ENCODE results near the gene NPTX1.

NPTX1 gene

DNA sequence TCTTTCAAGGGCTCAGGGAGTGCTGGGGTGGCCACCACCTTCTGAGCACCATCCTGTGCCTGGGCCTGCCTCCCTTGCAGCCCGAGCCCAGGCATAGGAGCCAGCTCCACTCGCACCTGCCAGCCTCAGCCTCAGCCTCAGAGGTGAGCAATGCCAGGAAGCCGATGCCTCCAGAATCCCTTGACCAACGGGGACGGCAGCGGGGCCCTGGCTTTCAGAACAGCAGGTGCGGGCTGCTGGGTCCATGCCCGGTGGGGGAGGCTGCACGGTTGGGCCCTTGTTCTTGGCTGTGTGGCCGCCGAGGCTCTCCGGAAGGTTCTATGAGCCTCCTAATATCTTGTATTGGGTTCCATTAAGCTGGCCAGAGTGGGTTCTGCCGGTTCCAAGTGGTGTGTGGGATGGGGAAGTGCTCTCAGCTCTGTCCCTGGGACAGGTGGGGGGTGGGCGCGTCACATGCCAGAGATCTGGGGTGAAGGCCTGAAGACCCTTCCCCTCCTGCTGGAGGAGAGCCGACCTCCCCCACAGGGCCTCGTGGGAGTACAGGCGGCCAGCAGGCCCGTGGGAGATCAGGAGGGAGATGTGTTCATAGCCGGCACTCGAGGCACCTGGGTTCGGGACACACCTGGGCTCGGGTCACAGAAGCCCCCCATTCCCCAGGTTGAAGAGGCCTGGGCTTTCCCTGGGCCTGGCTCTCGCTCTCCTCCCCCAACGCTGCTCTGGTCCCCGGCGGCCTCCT lies 27.0 kb downstream of the NPTX1 start:
- TF ChIP-seq, protein P1, sequence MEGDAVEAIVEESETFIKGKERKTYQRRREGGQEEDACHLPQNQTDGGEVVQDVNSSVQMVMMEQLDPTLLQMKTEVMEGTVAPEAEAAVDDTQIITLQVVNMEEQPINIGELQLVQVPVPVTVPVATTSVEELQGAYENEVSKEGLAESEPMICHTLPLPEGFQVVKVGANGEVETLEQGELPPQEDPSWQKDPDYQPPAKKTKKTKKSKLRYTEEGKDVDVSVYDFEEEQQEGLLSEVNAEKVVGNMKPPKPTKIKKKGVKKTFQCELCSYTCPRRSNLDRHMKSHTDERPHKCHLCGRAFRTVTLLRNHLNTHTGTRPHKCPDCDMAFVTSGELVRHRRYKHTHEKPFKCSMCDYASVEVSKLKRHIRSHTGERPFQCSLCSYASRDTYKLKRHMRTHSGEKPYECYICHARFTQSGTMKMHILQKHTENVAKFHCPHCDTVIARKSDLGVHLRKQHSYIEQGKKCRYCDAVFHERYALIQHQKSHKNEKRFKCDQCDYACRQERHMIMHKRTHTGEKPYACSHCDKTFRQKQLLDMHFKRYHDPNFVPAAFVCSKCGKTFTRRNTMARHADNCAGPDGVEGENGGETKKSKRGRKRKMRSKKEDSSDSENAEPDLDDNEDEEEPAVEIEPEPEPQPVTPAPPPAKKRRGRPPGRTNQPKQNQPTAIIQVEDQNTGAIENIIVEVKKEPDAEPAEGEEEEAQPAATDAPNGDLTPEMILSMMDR (IDR thresholded peaks at IDR 0.05): no peak
- Histone ChIP-seq H3K27ac (no peak overlapping the region), H3K4me3 (no peak overlapping the region)
- no peak for DNase-seq (ENCODE audit: low spot score)

DNA sequence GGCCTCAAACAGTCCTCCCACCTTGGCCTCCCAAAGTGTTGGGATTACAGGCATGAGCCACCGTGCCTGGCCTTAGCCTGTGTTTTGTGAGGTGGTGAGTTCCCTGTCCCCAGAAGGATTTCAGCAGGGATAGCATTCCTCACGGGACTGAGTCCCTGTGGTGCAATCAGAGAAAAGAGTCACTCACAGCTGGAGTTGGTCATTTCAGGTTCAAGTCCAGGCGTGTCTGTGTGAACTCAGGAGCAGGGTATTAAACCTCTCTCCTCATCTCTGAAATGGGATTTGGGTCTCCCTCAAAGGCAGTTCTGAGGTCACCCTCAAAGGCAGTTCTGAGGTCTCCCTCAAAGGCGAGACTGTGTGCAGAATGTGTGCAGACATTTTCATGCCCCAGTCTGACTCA lies 28.6 kb downstream of the NPTX1 start:
- TF ChIP-seq, protein P1 (IDR thresholded peaks at IDR 0.05): no peak
- Histone ChIP-seq H3K4me3 (no peak overlapping the region), H3K27ac (no peak overlapping the region)
- no peak for DNase-seq (ENCODE audit: low spot score)

DNA sequence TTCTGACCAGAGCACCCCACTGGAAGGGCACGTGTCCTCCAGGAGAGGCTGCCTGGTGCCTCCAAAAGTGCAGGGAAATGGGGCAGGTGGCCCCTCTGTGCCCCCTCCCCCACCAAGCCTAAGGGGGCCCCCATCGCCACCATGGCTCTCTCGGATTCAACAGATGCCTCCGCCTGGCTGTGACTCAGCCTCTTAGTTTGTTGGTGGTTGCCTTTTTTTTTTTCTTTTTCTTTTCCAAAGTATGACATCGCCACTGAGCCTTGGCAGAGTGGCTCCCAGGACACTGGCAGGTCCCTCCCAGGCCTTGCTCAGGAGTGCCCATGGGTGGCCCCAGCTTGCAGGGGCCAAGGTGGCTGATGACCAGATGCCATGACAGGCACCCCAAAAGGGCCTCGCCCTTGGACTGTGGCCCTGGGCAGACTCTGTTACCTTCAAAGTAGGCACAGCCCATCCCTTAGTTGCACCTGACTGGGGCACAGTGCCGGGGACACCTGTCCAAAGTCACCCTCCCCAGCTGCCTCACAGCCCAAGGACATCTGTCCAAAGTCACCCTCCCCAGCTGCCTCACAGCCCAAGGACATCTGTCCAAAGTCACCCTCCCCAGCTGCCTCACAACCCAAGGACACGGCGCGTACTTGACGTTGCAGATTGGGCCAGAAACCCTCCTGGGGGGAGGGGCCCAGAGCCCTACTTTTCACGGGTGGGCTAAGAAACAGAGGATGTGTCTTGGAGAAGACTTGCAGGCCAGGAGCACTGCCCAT lies 29.6 kb downstream of the NPTX1 start:
- DNase-seq (ENCODE audit: low spot score): no peak
- Histone ChIP-seq H3K4me3 (no peak overlapping the region), H3K27ac (no peak overlapping the region)
- TF ChIP-seq, protein P1 (IDR thresholded peaks at IDR 0.05): no peak

DNA sequence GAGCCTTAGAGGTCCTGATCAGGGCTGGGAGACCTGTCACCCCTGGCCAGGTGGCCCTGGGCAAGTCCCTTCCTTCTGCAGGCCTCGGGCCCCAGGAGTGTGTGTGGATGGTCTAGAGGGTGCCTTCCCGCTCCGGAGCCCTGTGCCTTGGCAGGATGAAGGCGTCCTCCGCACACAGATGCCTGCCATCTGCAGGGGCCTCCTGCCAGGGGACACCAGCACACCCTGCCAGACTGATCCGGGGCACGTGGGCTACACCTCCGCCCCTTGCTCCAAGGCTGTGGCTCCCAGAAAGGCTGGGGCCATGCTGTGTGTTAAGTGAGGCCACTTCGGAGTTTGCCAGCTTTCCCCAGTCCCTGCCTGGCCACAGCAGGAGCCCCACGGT lies 30.7 kb downstream of the NPTX1 start:
- TF ChIP-seq, protein P1 (IDR thresholded peaks at IDR 0.05): no peak
- Histone ChIP-seq H3K4me3 (no peak overlapping the region), H3K27ac (no peak overlapping the region)
- DNase-seq (ENCODE audit: low spot score): no peak

DNA sequence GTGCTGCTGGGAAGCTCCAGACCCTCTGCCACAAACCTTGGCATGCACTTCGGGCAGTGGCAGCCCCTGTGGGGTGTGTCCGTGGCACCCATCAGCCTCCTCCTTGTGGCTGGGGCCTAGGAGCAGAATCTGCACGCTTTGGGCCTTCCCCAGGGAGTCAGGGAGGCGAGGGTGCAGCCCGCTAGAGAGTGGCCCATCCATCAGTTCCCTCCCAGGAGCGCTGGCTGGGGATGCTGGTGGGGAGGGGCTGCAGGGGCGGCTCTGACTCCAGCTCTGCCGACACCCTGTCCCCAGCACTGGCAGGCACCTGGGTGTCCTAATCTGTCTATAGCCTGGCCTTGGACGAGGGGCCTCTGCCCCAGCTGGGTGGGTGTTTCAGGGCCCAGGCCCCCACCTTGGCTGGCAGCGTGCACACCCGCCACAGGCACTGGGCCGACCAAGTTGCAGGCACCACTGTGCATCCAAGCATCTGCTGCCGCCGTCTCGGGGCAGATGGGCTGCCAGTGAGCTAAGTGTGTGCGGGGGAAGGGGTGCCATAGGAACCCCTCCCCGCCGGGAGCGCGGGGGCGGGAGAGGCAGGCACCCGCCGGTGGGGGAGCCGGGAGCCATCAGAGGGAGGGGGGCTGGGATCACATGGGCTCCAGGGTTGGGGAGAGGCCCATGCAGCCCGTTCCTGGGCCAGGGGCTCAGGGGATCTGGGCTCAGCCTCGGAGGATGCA lies 31.2 kb downstream of the NPTX1 start:
- DNase-seq (ENCODE audit: low spot score): no peak
- TF ChIP-seq, protein P1 (IDR thresholded peaks at IDR 0.05): no peak
- no peak overlapping the region for H3K4me3 ChIP-seq
- H3K27ac ChIP-seq: no peak overlapping the region

DNA sequence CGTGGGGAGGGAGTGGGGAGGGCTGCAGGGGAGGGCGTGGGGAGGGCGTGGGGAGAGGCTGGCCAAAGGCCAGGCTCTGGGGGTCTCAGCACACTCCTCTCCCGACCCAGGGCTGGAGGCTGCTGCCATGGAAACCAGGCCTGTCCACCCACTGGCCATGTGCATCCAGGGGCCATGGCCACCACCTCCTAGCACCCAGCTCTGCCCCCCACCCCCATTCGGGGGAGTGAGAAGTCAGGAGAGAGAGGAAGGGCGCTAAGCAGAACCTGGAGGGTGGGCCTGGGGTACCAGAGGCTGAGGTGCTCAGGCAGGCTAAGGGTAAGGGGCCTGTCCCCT lies 31.8 kb downstream of the NPTX1 start:
- TF ChIP-seq, protein P1 (IDR thresholded peaks at IDR 0.05): no peak
- H3K4me3 ChIP-seq: no peak overlapping the region
- DNase-seq (ENCODE audit: low spot score): no peak
- H3K27ac ChIP-seq: no peak overlapping the region

All from coronary artery (tissue), 2 donors.